Posterior vena cava (tissue), 2 donors: ENCODE results near the gene SIGLEC1. TPM values are rescaled to one million over a fixed set of nuclear protein-coding genes. Genes with fewer than 3 reads are reported as not detected.

Source experiments
- DNase-seq: peaks from one replicate; pipeline ENCODE4 v3.0.0-alpha.2; 2020; ENCODE audit warnings: low spot score
- intact Hi-C, 2 donors: fragments of 100-400 bp; cut with DNase I; formaldehyde crosslinking; loops; one replicate each; pipeline versions ENCODE4 v1.14.1 to v1.14.2; 2022 to 2023
- long read RNA-seq, 2 donors: library from polyadenylated mRNA; unstranded; transcript quantifications; one replicate each; pipeline ENCODE4 v2.0.0, GENCODE V29; 2020 to 2021
- total RNA-seq, 2 donors: library from RNA; stranded (reverse); fragmentation: NEBNext Ultra II Directional; extraction: Animal tissue kit (Norgen Biotek cat#: 25700); gene quantifications; one replicate each; pipeline ENCODE4 v1.2.1, GENCODE V29; 2021
- donor health status: DM: yes; HTN: yes; CAD: no.
- donor health status: DM: yes; HTN: yes; CAD: no.

The SIGLEC1 gene
- 10 to 100 TPM; 12.6 to 41.1 TPM for total RNA-seq
- long read RNA-seq, donor 1, partial matches to known transcripts: 9 of 15 reads
- long read RNA-seq, donor 1, other reads (novel, unspliced or antisense): 6 of 15 reads
- long read RNA-seq, donor 2, partial matches to known transcripts: 2 of 4 reads
- long read RNA-seq, donor 2, other reads (novel, unspliced or antisense): 2 of 4 reads

GRCh38 chr20:3712279-3712873 is at the start of gene SIGLEC1:
TSS of gene SIGLEC1 (minus strand) at chr20:3712600. CDS start at chr20:3707128, 5,472 bp downstream.
- DNase-seq: peak; percentile 92
- intact Hi-C loops: no loop called here

- intact Hi-C loops: no loop called here
- DNase-seq: no peak
These were observed 48.4 kb upstream of the SIGLEC1 start for GRCh38 chr20:3760655-3761348.

GRCh38 chr20:3759884-3760283 is 47.5 kb upstream of the SIGLEC1 start:
- peak; percentile 72 for DNase-seq
- intact Hi-C loops: no loop called here

GRCh38 chr20:3759316-3759823 is 47.0 kb upstream of the SIGLEC1 start:
- peak; percentile 67 for DNase-seq
- intact Hi-C loops: no loop called here

- intact Hi-C loops: no loop called here
- peak; percentile 75 for DNase-seq
These were observed 46.2 kb upstream of the SIGLEC1 start for GRCh38 chr20:3758566-3758965.

- DNase-seq: no peak
- intact Hi-C loops: no loop called here
These were observed 44.9 kb upstream of the SIGLEC1 start for GRCh38 chr20:3757268-3757667.

GRCh38 chr20:3755814-3756480 is 43.5 kb upstream of the SIGLEC1 start:
- intact Hi-C loops: no loop called here
- peak; percentile 58 for DNase-seq

GRCh38 chr20:3755269-3755668 is 42.9 kb upstream of the SIGLEC1 start:
- intact Hi-C loops: no loop called here
- DNase-seq: peak; percentile 79

GRCh38 chr20:3754276-3754630 is 41.9 kb upstream of the SIGLEC1 start:
- DNase-seq: no peak
- intact Hi-C loops: no loop called here

GRCh38 chr20:3753501-3754275 is 41.3 kb upstream of the SIGLEC1 start:
- no peak for DNase-seq
- intact Hi-C loops: no loop called here

GRCh38 chr20:3753098-3753497 is 40.7 kb upstream of the SIGLEC1 start:
- intact Hi-C loops: no loop called here
- DNase-seq: no peak

- no peak for DNase-seq
- intact Hi-C loops: no loop called here
These were observed 40.0 kb upstream of the SIGLEC1 start for GRCh38 chr20:3752386-3752759.

GRCh38 chr20:3751675-3752385 is 39.4 kb upstream of the SIGLEC1 start:
- intact Hi-C loops: loop anchor here in 1 of 2 donors (2.0 kb wide), 1 partner anchor 75 kb away; no protein-coding TSS in a partner anchor
- peak; percentile 87 for DNase-seq

- no peak for DNase-seq
- intact Hi-C loops: loop anchor here in 1 of 2 donors (2.0 kb wide), 1 partner anchor 74 kb away; no protein-coding TSS in a partner anchor
These were observed 38.9 kb upstream of the SIGLEC1 start for GRCh38 chr20:3751305-3751674.

GRCh38 chr20:3749689-3750531 is 37.5 kb upstream of the SIGLEC1 start:
- DNase-seq: no peak
- intact Hi-C loops: loop anchor here in 1 of 2 donors (2.0 kb wide), 1 partner anchor 73 kb away; no protein-coding TSS in a partner anchor

GRCh38 chr20:3749087-3749688 is 36.8 kb upstream of the SIGLEC1 start:
- intact Hi-C loops: no loop called here

GRCh38 chr20:3748073-3748472 is 35.7 kb upstream of the SIGLEC1 start:
- intact Hi-C loops: no loop called here
- no peak for DNase-seq

More at GRCh38 chr20:3749087-3749688, 36.8 kb upstream of the SIGLEC1 start:
- no peak for DNase-seq
